Neural crest cell (in vitro differentiated cells): ENCODE results near the gene AKAP6. TPM values are rescaled to one million over a fixed set of nuclear protein-coding genes. Genes with fewer than 3 reads are reported as not detected.

Source experiments
- DNase-seq: peaks from one replicate; pipeline ENCODE4 v3.0.0; 2021; ENCODE audit warnings: low read depth, mixed read lengths, low spot score
- H3K27ac Mint-ChIP-seq: one replicate; pipeline ENCODE4 v1.8.0; 2021; ENCODE audit warnings: mild to moderate bottlenecking, mixed read lengths; ENCODE audit not compliant: unreplicated experiment
- H3K27me3 Mint-ChIP-seq: 2 replicates; pipeline ENCODE4 v1.8.0; 2021; ENCODE audit warnings: low read depth, mild to moderate bottlenecking, mixed read lengths
- H3K36me3 Mint-ChIP-seq: 2 replicates; pipeline ENCODE4 v1.8.0; 2021; ENCODE audit warnings: low read depth, mild to moderate bottlenecking, mixed read lengths
- H3K4me1 Mint-ChIP-seq: 2 replicates; pipeline ENCODE4 v1.8.0; 2021; ENCODE audit warnings: mixed read lengths
- H3K4me3 Mint-ChIP-seq: one replicate; pipeline ENCODE4 v1.8.0; 2021; ENCODE audit warnings: mild to moderate bottlenecking, mixed read lengths
- H3K9me3 Mint-ChIP-seq: 2 replicates; pipeline ENCODE4 v1.8.0; 2021; ENCODE audit warnings: mixed read lengths
- total RNA-seq: library from RNA; stranded (reverse); gene quantifications from 2 replicates; pipeline ENCODE4 v1.2.1, GENCODE V29; 2021
- TF ChIP-seq, protein P1 (sequence below): fragments of 200-600 bp; sonication (generic); conservative IDR thresholded peaks from 2 replicates; pipeline ENCODE4 v1.5.0; 2021; ENCODE audit warnings: antibody characterized with exemption, mild to moderate bottlenecking

AKAP6 gene
- total RNA-seq, 1 donor from 2014 or later, result 9.4 TPM

DNA sequence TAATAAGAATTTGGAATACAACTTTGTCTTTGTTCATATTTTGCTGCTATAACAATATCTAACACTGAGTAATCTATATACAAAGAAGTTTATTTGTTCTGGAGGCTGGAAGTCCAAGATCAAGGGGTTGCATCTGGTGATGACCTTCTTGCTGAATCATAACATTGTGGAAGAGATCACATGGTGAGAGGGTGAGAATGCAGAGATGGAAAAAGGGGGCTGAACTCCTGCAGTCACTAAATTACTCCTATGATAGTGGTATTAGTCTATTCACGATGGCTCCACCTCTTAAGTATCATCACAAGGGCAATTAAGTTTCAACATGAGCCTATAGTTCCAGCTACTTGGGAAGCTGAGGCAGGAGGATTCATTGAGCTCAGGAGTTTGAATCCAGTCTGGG, 4.5 kb upstream of the AKAP6 start:
- TF ChIP-seq, protein P1, sequence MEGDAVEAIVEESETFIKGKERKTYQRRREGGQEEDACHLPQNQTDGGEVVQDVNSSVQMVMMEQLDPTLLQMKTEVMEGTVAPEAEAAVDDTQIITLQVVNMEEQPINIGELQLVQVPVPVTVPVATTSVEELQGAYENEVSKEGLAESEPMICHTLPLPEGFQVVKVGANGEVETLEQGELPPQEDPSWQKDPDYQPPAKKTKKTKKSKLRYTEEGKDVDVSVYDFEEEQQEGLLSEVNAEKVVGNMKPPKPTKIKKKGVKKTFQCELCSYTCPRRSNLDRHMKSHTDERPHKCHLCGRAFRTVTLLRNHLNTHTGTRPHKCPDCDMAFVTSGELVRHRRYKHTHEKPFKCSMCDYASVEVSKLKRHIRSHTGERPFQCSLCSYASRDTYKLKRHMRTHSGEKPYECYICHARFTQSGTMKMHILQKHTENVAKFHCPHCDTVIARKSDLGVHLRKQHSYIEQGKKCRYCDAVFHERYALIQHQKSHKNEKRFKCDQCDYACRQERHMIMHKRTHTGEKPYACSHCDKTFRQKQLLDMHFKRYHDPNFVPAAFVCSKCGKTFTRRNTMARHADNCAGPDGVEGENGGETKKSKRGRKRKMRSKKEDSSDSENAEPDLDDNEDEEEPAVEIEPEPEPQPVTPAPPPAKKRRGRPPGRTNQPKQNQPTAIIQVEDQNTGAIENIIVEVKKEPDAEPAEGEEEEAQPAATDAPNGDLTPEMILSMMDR, result no peak
- no peaks in the 10 kb centered on the region for H3K27me3 Mint-ChIP-seq
- no peak for DNase-seq
- no peak overlapping the region for H3K27ac Mint-ChIP-seq
- H3K4me1 Mint-ChIP-seq, result peaks cover 15% of the 10 kb centered on the region
- H3K4me3 Mint-ChIP-seq, result no peak overlapping the region
- no peaks in the 10 kb centered on the region for H3K36me3 Mint-ChIP-seq
- H3K9me3 Mint-ChIP-seq, result no peaks in the 10 kb centered on the region

DNA sequence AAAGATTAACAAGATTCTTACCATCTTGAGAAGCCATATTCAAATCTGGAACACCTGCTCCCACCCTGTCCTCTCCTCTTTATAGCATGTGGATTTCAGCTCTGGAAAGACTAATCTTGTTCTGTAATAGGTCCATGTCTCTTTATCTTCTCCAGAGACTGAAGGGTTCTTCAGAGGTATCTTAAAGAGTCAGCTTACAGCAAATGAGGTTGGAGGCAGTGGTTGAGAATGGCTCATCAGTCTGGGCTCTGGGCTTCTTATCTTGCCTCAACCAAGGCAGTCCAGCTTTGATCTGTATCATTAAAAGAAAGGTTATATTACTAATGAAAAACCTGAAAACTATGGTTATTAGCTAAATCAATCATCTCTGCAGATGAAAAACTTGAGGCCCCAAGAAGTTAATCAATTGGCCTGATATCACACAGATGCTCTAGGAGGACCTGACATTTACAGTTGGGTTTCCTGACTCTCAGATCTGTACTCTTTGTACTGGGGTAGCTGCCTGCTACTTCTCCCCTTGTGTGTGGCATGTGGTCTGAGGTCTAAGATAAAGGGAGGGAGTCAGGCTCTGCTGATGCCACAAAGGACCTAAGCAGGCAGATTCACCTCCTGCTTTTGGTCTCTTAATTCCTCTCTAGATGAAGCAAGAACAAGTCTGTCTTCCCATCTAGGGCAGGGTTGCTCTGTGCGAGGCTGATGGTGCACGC, 1.7 kb upstream of the AKAP6 start:
- TF ChIP-seq, protein P1, result no peak
- H3K4me1 Mint-ChIP-seq, result peaks cover 27% of the 10 kb centered on the region
- no peak overlapping the region for H3K4me3 Mint-ChIP-seq
- no peaks in the 10 kb centered on the region for H3K9me3 Mint-ChIP-seq
- DNase-seq, result no peak
- H3K36me3 Mint-ChIP-seq, result no peaks in the 10 kb centered on the region
- H3K27me3 Mint-ChIP-seq, result no peaks in the 10 kb centered on the region
- no peak overlapping the region for H3K27ac Mint-ChIP-seq

DNA sequence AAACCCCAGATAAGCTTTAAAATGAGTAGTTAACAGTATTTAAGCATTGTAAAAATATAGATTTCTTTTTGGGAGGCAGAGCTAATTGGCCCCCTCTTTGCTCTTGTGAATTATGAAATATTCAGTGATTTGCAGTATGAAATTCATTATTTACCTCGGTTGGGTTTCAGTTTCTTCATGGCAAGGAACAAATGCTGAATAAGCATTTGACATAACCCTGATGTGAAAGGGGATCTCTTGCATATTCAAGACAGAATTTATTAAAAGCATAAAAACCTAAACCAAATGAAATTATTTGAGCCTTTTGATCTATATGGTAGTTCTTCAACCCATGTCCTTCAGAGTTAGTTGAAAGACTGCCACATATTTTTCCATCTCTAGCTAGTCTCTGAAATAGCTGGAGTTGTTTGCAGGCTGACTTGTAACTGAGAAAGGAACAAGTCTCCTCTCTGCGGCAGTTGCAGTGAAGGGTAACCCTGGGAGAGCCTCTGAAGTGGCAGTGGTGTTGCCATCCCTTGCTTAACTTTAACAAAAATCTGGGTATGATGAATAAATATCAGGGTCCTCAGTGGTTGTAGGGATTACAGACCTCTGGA, 690 bp downstream of the AKAP6 start:
- no peak for DNase-seq
- Mint-ChIP-seq H3K36me3 (no peaks in the 10 kb centered on the region), H3K4me3 (peak overlapping the region; percentile 74), H3K27ac (no peak overlapping the region), H3K4me1 (peaks cover 23% of the 10 kb centered on the region), H3K9me3 (no peaks in the 10 kb centered on the region), H3K27me3 (no peaks in the 10 kb centered on the region)
- TF ChIP-seq, protein P1, result no peak

DNA sequence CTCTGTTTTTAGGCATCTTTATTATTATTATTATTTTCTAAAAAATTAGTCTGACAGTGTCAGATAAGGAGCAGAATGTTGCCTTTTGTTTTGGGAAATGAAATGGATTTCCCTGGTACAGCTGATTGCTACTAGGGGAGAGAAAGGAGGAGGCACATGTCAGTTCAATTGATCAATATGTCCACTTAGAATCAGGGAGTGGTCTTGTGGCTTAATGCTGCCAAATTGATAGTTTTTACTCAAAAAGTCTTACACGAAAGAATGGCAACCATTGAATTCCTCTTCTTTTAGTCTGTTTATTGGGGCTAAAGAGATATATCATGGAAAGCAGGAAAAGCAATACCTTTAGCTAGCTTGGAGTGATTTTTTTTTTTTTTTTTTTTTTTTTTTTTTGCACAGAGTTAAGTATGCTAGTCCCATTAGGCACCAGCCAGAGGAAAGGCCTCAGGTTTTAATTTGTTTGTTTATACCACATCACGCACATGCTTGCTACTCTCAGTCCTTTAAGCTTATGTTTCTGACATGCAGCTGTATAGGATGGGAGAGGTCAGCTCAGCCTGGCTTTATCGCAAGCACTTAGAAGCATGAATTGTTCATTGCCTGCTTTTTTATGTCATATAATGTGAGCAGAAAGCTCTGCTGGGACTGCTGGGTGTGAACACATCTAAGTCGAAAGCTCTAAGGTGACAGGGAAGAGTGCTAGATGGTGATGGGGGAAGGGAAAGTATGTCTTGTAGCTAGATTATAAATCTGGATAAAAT, 1.4 kb downstream of the AKAP6 start:
- TF ChIP-seq, protein P1, result no peak
- Mint-ChIP-seq H3K27me3 (no peaks in the 10 kb centered on the region), H3K9me3 (no peaks in the 10 kb centered on the region), H3K4me3 (no peak overlapping the region), H3K4me1 (peaks cover 20% of the 10 kb centered on the region), H3K36me3 (no peaks in the 10 kb centered on the region), H3K27ac (no peak overlapping the region)
- DNase-seq, result no peak

DNA sequence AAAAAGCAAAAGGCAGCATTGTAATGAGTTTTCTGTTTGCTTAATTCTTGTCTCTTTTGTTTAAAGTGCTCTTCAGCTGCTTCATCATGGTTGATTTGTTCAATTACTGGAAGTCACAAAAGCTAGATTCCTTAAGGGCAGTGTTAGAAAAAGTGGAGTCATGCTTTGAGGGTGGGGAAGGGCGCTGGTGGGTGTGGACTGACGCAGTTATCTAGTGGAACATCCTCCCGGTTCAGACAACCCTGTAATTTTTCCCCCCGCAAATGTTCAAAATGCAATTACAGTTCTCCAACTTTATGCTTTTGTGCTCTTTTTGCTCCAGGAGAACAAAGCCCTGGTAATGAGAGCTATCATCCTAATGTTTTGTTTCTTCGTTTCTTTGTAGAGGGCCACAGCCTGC, 2.1 kb downstream of the AKAP6 start:
- no peak overlapping the region for H3K27ac Mint-ChIP-seq
- H3K9me3 Mint-ChIP-seq, result no peaks in the 10 kb centered on the region
- no peaks in the 10 kb centered on the region for H3K36me3 Mint-ChIP-seq
- no peaks in the 10 kb centered on the region for H3K27me3 Mint-ChIP-seq
- H3K4me3 Mint-ChIP-seq, result no peak overlapping the region
- H3K4me1 Mint-ChIP-seq, result peaks cover 20% of the 10 kb centered on the region
- TF ChIP-seq, protein P1, result no peak
- no peak for DNase-seq
